ENCODE measurements around the gene NTHL1. TPM values are rescaled to one million over a fixed set of nuclear protein-coding genes. Genes with fewer than 3 reads are reported as not detected.

The NTHL1 gene
- total and polyA plus RNA-seq, 2 of the 8 experiments (the other 6 are each of a cell fraction or from before 2014, with no cell fraction given) = 70.9 to 150 TPM

DNA sequence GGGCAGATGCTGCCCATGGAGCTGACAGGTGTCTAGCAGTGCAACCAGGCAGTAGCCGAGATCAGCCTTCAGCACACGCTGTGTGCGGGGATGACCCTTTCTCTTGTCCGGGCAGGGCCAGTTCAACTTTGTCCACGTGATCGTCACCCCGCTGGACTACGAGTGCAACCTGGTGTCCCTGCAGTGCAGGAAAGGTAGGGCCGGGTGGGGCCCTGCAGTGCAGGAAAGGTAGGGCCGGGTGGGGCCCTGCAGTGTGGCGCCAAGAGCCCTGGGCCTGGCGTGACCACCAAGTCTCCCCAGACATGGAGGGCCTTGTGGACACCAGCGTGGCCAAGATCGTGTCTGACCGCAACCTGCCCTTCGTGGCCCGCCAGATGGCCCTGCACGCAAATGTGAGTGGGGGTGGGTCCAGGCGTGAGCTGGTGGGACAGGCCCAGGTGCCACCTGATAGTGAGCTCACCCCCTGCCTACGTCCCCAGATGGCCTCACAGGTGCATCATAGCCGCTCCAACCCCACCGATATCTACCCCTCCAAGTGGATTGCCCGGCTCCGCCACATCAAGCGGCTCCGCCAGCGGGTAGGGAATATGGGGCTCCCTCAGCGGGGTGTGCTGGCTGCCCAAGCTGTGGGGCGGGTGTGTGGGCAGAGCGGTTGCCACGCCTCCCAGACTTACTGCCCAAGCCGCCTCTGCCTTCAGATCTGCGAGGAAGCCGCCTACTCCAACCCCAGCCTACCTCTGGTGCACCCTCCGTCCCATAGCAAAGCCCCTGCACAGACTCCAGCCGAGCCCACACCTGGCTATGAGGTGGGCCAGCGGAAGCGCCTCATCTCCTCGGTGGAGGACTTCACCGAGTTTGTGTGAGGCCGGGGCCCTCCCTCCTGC is 40.4 kb upstream of the NTHL1 start (continued):
- TF ChIP-seq CBX8 (IDR thresholded peaks at IDR 0.05; ENCODE audit: borderline replicate concordance, low read depth, low read length) (no peak), NANOG (IDR thresholded peaks at IDR 0.05; ENCODE audit: insufficient read depth, low read depth, low read length, poor library complexity, severe bottlenecking) (no peak), YY1 (IDR thresholded peaks at IDR 0.05; ENCODE audit: low read depth, low read length) (no peak), SP2 (IDR thresholded peaks at IDR 0.05; ENCODE audit: low read length) (no peak), KDM5A (IDR thresholded peaks at IDR 0.05; ENCODE audit: low read length) (no peak)

Measured in H1 (cell line).